ENCODE data around the gene CMIP.

CMIP gene

GRCh38 chr16:81633147-81633619 is 188.6 kb downstream of the CMIP start:
- H3K27me3 Mint-ChIP-seq = no peaks in the 10 kb centered on the region
- H3K27ac Mint-ChIP-seq = peak overlapping the region; percentile 92
- no peaks in the 10 kb centered on the region for H3K36me3 Mint-ChIP-seq (ENCODE audit: low read depth)
- peak overlapping the region; percentile 63 for H3K4me3 Mint-ChIP-seq
- H3K9me3 Mint-ChIP-seq = no peaks in the 10 kb centered on the region
- peaks cover 67% of the 10 kb centered on the region for H3K4me1 Mint-ChIP-seq (ENCODE audit: low read depth)
- peak; percentile 59 for DNase-seq

- Mint-ChIP-seq H3K4me1 (ENCODE audit: low read depth) (peaks cover 67% of the 10 kb centered on the region), H3K27ac (peak overlapping the region; percentile 92), H3K9me3 (no peaks in the 10 kb centered on the region), H3K27me3 (no peaks in the 10 kb centered on the region), H3K36me3 (ENCODE audit: low read depth) (no peaks in the 10 kb centered on the region), H3K4me3 (peak overlapping the region; percentile 63)
- no peak for DNase-seq
These were observed 189.2 kb downstream of the CMIP start for GRCh38 chr16:81633680-81634379.

DNA sequence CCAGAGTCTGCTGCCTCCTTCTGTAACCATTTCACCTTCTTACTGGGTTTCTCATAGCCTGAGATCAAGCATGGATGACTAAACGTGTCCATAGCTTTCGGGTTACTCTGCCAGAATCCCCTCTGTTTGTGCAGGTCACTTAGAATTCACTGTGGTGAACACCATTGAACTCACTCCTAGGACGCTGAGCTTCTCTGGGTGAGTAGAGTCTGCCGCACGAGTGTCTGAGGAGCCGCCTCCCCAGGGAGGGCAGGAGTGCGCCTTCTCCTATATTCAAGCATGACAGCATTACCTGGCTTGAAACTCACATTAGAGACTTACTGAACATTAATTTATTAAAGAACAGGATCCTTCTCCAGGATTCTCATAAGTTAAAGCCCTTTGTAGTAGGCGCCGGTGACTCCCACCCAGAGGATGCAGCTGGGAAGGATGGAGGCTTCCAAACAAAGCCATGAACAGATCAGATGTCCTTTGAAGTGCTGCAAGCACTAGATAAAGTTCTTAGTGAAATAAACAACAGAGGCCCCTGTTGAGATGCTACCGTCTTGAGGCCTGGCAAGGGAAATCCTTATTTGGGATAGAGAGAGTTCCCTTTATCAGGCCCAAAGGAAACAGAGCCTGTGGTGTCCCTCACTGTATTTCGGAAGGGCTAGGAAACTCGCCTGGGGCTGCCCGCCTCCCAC is 189.9 kb downstream of the CMIP start:
- Mint-ChIP-seq H3K36me3 (ENCODE audit: low read depth) (no peaks in the 10 kb centered on the region), H3K9me3 (no peaks in the 10 kb centered on the region), H3K4me1 (ENCODE audit: low read depth) (peaks cover 63% of the 10 kb centered on the region), H3K4me3 (no peak overlapping the region), H3K27me3 (no peaks in the 10 kb centered on the region), H3K27ac (peak overlapping the region; percentile 92)
- DNase-seq = no peak

DNA sequence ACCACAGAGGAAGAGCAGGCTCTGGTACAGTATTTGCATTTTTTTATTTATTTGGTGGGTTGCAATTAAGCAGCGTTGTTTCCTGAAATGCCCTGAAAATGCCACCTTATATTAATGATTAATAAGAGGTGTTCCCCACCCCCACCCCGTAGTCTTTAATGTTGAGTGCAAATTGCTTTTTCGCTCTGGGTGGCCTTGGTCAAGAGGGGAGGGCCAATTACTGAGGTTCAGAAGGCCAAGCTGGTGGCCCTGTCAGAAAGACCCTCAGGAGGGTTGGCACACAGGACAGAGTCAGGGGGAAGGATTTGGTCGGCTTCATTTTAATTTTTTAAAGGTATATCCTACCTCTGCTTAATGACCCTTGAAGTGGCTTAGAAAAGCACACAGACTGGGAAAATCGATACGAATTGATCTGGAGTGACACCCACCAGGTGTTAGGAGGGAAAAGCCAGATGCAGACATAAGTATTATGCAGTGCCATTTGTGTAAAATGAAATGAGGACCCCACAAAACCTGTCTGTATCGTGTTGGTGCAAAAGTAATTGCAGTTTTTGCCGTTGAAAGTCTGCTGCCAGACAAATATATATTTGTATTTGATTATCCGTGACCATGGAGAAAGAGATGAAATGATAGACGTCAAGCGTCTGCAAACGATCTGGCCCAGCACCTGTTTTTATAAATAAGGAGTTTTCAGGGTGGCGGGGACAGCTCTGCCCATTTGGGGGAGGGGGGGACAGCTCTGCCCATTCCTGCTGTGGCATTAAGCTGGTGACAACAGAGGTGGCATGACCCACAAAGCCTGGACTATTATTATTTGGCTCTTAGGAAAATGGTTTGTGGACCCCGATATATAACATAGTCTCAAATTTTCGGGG is 190.7 kb downstream of the CMIP start:
- H3K27ac Mint-ChIP-seq = no peak overlapping the region
- H3K4me3 Mint-ChIP-seq = no peak overlapping the region
- H3K4me1 Mint-ChIP-seq (ENCODE audit: low read depth) = peaks cover 55% of the 10 kb centered on the region
- DNase-seq = no peak
- H3K36me3 Mint-ChIP-seq (ENCODE audit: low read depth) = no peaks in the 10 kb centered on the region
- H3K27me3 Mint-ChIP-seq = no peaks in the 10 kb centered on the region
- no peaks in the 10 kb centered on the region for H3K9me3 Mint-ChIP-seq

DNA sequence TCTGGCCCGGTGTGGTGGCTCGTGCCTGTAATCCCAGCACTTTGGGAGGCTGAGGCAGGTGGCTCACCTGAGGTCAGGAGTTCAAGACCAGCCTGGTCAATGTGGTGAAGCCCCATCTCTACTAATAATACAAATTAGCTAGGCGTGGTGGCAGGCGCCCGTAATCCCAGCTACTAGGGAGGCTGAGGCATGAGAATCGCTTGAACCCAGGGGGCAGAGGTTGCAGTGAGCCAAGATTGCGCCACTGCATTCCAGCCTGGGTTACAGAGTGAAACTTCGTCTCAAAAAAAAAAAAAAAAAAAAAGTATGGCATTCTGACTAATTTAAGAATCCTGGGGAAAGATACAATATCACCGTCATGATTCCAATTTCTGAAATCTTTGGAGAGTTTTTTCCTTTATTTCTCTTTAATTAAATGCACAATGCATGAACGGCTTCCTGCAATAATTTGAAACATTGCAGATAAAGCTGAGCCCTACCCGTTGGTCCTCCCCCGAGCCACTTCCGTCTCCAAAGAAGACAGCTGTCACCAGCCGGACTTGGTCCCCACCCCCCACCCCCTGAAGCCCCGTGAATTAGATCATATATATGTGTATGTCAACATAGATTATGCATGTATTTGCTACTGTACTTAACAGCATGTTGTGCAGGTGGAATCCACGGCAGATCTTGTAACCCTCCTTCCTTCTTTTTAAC is 191.8 kb downstream of the CMIP start:
- Mint-ChIP-seq H3K4me1 (ENCODE audit: low read depth) (peaks cover 44% of the 10 kb centered on the region), H3K27ac (no peak overlapping the region), H3K36me3 (ENCODE audit: low read depth) (peaks cover 1% of the 10 kb centered on the region), H3K27me3 (no peaks in the 10 kb centered on the region), H3K9me3 (no peaks in the 10 kb centered on the region), H3K4me3 (no peak overlapping the region)
- DNase-seq = no peak

GRCh38 chr16:81637336-81638235 is 193.0 kb downstream of the CMIP start:
- no peak for DNase-seq
- Mint-ChIP-seq H3K4me1 (ENCODE audit: low read depth) (peaks cover 39% of the 10 kb centered on the region), H3K4me3 (no peak overlapping the region), H3K27me3 (no peaks in the 10 kb centered on the region), H3K9me3 (no peaks in the 10 kb centered on the region), H3K36me3 (ENCODE audit: low read depth) (peaks cover 6% of the 10 kb centered on the region), H3K27ac (no peak overlapping the region)

- Mint-ChIP-seq H3K4me3 (no peak overlapping the region), H3K27ac (no peak overlapping the region), H3K9me3 (no peaks in the 10 kb centered on the region), H3K27me3 (no peaks in the 10 kb centered on the region), H3K4me1 (ENCODE audit: low read depth) (peaks cover 35% of the 10 kb centered on the region), H3K36me3 (ENCODE audit: low read depth) (peaks cover 6% of the 10 kb centered on the region)
- DNase-seq = no peak
These were observed 193.8 kb downstream of the CMIP start for GRCh38 chr16:81638286-81638945.

GRCh38 chr16:81639348-81639747 is 194.7 kb downstream of the CMIP start:
- DNase-seq = no peak
- no peaks in the 10 kb centered on the region for H3K9me3 Mint-ChIP-seq
- H3K27ac Mint-ChIP-seq = no peak overlapping the region
- peaks cover 6% of the 10 kb centered on the region for H3K36me3 Mint-ChIP-seq (ENCODE audit: low read depth)
- H3K4me1 Mint-ChIP-seq (ENCODE audit: low read depth) = peaks cover 25% of the 10 kb centered on the region
- no peak overlapping the region for H3K4me3 Mint-ChIP-seq
- H3K27me3 Mint-ChIP-seq = no peaks in the 10 kb centered on the region

GRCh38 chr16:81639931-81640680 is 195.5 kb downstream of the CMIP start:
- Mint-ChIP-seq H3K27me3 (no peaks in the 10 kb centered on the region), H3K27ac (no peak overlapping the region), H3K4me3 (no peak overlapping the region), H3K9me3 (no peaks in the 10 kb centered on the region), H3K36me3 (ENCODE audit: low read depth) (peaks cover 6% of the 10 kb centered on the region), H3K4me1 (ENCODE audit: low read depth) (peaks cover 19% of the 10 kb centered on the region)
- DNase-seq = no peak

GRCh38 chr16:81640681-81641070 is 196.1 kb downstream of the CMIP start:
- DNase-seq = no peak
- Mint-ChIP-seq H3K27ac (no peak overlapping the region), H3K36me3 (ENCODE audit: low read depth) (peaks cover 6% of the 10 kb centered on the region)

DNA sequence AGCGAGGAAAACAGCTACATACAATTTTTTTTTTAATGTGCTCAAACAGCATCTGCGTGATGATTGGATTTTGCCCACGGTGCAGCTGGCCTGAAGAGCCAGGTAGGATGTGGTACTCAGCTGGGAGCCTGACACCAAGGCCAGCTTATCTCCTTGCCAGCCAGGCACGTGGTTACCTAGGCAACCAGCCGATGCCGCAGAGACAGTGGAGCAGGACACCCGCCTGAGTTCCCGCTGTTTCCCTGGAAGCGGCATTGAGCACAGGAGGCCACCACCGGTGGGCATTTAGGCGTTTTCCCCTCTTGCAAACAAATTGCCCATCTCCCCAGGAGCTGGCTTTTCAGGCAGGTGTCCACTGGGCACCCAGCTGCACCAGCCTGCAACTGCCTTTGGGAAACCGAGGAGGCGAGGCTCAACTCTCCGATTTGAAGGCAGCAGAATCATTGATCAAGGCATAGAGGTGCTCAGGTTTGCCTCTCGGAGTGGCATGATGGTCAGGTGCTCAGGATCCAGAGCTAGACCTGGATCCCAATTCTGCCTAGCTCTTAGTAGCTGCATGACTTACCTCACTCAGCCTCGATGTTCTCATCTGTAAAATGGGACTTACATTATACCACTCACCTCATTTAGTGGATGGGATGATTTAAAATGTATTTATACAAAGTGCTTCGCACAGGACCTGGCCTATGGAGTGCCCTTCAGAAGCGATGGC is 196.9 kb downstream of the CMIP start:
- no peak for DNase-seq
- no peaks in the 10 kb centered on the region for H3K27me3 Mint-ChIP-seq
- H3K36me3 Mint-ChIP-seq (ENCODE audit: low read depth) = peaks cover 6% of the 10 kb centered on the region
- no peak overlapping the region for H3K4me3 Mint-ChIP-seq
- H3K4me1 Mint-ChIP-seq (ENCODE audit: low read depth) = peaks cover 11% of the 10 kb centered on the region
- H3K9me3 Mint-ChIP-seq = no peaks in the 10 kb centered on the region
- H3K27ac Mint-ChIP-seq = no peak overlapping the region

More at GRCh38 chr16:81640681-81641070, 196.1 kb downstream of the CMIP start:
- H3K27me3 Mint-ChIP-seq = no peaks in the 10 kb centered on the region
- H3K4me1 Mint-ChIP-seq (ENCODE audit: low read depth) = peaks cover 13% of the 10 kb centered on the region
- no peak overlapping the region for H3K4me3 Mint-ChIP-seq
- no peaks in the 10 kb centered on the region for H3K9me3 Mint-ChIP-seq

DNA sequence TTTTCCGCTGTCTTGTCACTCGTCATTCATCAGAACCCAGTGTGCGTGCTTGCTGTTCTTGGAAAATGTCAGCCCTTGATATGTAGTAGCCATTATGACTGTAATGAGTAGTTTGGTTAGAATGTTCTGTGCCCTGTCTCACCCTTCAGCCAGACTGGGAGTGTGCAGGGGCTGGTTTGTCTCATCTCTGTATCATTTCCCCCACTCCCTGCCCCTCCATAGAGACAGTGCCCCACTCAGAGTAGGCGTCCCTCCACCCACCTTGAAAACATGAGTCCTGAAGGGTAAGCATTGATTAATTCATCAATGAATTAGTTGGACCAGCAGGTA is 197.5 kb downstream of the CMIP start:
- no peaks in the 10 kb centered on the region for H3K9me3 Mint-ChIP-seq

More for the DNA sequence above, 197.5 kb downstream of the CMIP start:
- Mint-ChIP-seq H3K27ac (no peak overlapping the region), H3K4me3 (no peak overlapping the region), H3K36me3 (ENCODE audit: low read depth) (peaks cover 6% of the 10 kb centered on the region), H3K27me3 (no peaks in the 10 kb centered on the region), H3K4me1 (ENCODE audit: low read depth) (peaks cover 11% of the 10 kb centered on the region)
- DNase-seq = no peak
